Activated CD4-positive, alpha-beta T cell treated with anti-CD3 and anti-CD28 coated beads for 4 hours (primary cell): ENCODE data around the gene SPATS2.
"Not testable (repeated sequence)": the region's sequence is repeated elsewhere in the genome, so short reads cannot be mapped to it uniquely, and the experiment has no call there.

Experiments used
- DNase-seq, 2 donors: peaks; one replicate each; pipeline ENCODE4 v3.0.0-alpha.2; 2020

The SPATS2 gene

DNA sequence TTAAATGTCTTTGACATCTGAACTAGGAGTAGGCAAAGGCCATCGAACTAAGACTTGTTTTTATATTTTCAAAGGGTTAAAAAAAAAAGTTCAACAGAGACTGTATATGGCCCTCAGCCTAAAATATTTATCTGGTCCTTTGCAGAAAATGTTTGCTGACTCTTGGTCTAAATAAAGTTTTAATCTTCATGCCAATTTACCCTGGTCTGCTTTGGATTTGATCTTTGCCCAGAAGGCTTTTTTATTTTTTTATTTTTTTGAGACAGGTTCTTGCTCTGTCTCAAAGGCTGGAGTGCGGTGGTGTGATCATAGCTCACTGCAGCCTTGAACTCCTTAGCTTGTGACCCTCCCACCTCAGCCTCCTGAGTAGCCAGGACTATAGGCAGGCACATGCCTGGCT lies 47.1 kb downstream of the SPATS2 start:
- DNase-seq: no peak

DNA sequence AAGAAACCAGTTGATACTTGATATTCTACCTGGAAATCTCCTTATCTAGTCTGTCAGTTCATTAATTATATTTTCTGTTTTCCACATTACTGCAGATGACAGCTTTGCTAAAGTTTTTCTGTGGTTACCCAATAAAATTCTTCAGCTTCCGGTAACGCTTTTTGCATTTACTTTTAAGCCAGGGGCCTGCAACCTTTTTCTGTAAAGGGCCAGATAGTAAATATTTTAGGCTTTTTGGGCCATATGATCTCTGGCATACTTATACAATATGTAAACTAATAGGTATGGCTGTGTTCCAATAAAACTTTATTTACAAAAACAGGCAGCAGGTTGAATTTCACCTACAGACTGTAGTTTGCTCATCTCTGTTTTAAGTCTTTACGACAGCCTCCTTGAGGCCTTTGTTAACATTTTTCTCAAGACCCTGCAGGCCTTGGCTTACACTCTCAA lies 48.3 kb downstream of the SPATS2 start:
- no peak for DNase-seq

DNA sequence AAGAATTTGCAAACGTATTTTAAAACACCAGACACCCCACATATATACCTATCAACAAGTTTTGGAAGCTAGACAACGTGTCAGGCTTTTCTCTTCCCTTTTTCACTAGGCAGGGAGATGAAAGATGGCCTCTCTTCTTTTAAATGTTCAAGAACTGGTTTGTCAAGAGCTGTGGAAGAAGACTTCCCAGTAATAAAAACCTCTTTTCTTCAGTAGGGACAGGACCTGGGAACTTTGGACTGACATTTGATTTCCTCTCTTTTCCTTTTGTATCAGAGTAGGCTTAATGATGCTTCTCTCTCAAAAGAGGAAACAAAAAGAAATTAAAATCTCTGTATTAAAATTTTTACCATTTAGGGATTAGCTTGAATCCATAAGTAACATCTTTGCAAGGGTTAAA lies 49.6 kb downstream of the SPATS2 start:
- DNase-seq: no peak

DNA sequence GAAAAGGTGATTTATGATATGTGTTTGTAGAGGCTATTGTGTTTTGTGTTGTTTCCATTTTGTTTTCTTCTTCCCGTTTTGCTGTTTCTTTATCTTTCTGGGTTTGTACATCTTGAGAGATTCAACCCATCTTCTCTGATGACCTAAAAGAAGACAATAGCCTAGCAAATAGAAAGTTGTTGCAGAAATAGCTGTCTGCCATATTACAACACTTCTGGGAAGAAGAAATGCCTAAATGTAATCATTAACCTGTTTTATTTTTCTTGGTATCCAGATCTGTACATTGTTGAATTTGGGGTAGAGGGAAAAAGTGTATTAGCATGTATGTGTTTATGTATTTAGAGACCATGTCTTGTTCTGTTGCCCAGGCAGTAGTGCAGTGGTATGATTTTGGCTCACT lies 50.3 kb downstream of the SPATS2 start:
- DNase-seq: no peak

DNA sequence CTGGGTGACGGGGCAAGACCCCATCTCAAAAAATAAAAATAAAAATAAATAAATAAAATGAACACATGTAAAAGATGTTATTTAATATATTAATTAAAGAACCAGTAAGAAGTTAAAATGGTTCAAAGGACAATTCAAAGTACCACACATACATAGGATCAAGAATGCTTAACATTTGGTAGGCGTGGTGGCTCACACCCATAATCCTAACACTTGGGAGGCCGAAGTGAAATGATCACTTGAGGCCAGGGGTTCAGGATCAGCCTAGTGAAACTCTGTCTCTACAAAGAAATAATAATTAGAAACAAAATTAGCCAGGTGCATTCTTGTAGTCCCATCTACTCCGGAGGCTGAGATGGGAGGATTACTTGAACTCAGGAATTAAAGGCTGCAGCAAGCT lies 53.3 kb downstream of the SPATS2 start:
- DNase-seq: no peak

DNA sequence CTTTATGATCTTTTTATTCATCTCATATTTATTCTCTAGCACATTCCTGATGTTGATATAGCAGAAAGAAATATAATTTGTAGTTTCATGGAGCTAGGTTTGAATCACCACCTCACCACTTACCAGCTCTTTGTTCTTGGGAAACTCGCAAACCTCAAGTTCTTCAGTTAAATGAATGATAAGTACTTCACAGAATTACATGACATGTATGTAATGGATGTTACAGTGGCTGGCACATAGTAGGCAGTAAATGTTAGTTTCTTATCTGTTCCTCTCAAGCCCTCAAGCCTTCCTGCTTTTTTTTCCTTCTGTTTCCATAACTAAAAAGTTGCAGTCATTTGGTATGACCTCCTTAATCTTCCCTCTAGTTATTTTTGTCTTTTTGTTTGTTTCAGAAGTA lies 54.9 kb downstream of the SPATS2 start:
- no peak for DNase-seq

DNA sequence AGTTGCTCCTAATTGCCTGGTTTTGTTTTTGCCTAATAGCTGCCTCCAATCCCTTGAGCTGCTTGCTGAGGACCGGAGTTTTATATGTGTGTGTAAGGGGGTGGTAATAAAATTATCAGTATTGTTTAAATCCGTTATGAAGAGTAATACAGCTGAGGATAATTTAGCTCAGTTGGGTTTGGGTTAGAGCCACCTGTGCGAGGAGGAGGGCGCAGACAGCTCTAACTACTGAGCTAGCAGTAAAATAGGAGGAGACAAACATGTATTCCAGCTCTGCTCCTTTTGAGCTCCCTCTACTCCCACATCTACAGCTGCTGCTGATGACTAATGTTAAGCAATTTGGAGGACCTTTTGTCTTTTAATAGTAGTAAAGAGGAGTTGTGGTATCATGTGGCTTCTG lies 61.5 kb downstream of the SPATS2 start:
- DNase-seq: no peak

DNA sequence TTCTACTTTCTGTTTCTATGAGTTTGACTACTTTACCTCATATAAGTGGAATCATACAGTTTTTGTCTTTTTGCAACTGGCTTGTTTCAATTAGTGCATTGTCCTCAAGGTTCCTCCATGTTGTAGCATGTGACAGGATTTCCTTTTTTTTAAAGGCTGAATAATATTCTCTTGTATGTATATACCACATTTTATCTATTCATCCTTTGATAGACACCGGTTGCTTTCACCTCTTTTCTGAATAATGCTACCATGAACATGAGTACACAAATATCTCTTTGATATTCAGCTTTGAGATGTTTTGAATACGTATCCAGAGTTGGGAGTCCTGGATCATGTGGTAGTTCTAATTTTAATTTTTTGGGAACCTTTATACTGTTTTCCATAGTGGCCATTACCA lies 65.4 kb downstream of the SPATS2 start:
- no peak for DNase-seq

DNA sequence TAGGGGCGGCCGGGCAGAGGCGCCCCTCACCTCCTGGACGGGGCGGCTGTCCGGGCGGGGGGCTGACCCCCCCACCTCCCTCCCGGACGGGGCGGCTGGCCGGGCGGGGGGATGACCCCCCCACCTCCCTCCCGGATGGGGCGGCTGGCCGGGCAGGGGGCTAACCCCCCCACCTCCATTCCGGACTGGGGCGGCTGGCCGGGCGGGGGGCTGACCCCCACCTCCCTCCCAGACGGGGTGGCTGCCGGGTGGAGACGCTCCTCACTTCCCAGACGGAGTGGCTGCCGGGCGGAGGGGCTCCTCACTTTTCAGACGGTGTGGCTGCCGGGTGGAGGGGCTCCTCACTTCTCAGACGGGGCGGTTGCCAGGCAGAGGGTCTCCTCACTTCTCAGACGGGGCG lies 69.5 kb downstream of the SPATS2 start:
- DNase-seq: not testable (repeated sequence)

DNA sequence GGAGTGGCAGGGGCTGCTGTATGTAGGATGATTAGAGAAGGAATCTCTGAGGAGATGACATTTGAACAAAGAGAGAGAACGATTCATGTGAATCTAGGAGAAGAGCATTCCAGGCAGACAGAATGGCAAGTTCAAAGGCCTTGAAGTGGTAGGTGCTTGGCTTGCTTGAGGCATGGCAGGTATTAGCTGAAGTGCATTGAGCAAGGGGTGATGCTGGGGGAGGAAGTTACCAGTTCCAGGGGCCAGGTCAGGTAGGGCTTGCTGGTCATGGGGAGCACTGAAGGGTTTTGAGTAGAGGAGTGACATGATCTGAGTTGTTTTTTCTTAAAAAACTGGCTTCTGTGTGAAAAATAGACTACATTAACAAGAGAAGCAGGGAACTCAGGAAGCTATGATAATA lies 71.8 kb downstream of the SPATS2 start:
- DNase-seq: no peak

DNA sequence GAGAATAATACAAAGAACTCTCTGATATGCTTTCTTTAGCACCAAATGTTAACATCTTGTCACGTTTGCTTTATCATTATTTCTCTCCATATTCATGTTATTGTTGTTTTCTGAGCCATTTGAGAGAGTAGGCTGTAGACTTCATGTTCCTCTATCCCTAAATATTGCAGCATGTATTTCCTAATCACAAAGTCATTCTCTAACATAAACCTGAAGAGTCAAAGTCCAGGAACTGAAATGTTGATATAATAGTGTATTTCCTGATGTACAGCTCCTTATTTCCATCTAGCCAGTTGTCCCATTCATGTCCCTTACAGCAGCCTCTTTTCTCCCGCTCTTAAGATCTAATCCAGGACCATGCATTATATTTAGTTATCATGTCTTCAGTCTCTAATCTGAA lies 72.8 kb downstream of the SPATS2 start:
- DNase-seq: no peak

DNA sequence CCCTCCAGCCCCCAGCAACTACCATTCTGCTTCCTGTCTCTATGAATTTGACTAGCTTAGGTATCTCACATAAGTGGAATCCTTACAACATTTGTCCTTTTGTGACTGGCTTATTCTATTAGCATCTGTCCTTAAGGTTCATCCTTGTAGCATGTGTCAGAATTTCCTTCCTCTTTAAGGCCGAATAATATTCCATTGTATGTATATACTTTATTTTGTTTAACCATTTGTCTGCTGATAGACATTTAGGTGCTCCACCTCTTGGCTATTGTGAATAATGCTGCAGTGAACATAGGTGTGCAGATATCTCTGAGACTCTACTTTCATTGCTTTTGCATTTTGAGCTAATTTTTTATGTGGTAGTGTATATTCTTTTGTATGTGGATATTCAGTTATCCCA lies 75.7 kb downstream of the SPATS2 start:
- DNase-seq: no peak

DNA sequence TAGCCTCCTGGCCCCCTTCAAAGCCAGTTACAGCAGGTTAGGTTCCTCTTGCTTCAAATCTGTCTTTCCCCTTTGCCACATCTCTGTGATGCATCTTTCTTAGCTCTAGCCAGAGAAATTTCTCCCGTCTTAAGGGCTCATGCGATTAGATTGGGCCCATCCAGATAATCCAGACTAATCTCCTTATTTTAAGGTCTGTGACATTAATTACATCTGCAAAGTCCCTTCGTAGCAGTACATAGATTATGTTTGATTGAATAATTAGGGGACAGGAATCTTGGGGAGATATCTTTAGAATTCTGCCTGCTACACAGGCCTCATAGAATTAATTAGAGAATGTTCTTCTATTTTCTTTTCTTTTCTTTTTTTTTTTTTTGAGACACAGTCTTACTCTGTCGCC lies 79.3 kb downstream of the SPATS2 start:
- no peak for DNase-seq

DNA sequence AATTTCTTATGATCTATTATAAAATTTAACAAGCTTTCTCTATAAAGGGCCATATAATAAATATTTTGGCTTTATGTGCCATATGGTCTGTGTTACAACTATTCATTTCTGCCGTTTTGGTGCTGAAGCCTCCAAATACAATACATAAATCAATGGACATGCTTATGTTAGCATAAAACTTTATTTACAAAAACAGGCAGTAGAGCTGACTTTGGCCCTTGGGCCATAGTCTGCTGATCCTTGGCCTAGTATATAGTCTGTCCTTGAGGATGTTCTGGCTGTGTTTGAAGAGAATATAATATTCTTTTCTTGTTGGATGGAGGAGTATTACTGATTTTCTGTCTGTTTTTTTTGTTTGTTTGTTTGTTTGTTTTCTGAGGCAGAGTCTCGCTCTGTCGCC lies 81.6 kb downstream of the SPATS2 start:
- no peak for DNase-seq

DNA sequence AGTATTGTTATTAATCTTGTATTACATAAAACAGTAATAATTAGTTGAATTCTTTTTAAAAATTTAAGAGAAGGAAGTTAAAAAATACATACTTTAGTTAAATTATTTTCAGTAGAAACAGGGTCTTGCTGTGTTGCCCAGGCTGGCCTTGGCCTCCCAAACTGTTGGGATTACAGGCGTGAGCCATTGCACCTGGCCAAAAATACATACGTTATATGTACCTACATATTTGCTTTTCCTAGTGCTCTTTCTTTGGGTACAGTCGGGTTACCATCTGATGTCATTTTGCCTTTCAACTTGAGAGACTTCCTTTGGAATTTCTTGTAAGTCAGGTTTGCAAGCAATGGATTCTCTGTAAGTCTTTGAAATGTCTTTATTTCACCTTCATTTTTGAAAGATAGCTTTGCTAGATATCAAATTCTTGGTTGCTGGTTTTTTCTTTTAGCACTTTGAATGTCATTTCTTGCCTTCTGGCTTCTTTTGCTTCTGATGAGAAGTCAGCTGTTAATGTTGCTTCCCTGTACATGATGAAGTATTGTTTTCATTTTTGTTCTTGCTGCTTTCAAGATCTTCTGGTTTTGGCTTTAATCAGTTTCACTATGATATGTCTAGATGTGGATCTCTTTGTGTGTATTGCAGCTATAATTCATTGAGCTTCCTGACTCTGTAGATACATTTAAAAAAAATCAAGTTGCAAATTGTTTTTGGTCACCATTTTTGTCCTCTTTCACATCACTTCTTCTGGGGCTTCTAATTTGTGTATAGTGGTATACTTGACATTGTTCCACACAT lies 84.4 kb downstream of the SPATS2 start:
- DNase-seq: no peak

DNA sequence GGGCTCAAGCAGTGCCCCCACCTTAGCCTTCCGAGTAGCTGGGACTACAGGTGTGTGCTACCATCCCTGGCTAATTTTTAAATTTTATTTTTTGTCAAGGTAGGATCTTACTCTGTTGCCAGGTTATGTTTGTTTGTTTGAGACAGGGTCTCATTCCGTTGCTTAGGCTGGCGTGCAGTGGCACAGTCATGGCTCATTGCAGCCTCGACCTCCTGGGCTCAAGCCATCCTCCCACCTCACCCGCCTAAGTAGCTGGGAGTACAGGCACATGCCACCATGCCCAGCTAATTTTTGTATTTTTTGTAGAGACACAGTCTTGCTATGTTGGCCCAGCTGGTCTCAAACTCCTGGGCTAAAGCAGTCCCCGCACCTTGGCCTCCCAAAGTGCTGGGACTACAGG lies 88.2 kb downstream of the SPATS2 start:
- no peak for DNase-seq

DNA sequence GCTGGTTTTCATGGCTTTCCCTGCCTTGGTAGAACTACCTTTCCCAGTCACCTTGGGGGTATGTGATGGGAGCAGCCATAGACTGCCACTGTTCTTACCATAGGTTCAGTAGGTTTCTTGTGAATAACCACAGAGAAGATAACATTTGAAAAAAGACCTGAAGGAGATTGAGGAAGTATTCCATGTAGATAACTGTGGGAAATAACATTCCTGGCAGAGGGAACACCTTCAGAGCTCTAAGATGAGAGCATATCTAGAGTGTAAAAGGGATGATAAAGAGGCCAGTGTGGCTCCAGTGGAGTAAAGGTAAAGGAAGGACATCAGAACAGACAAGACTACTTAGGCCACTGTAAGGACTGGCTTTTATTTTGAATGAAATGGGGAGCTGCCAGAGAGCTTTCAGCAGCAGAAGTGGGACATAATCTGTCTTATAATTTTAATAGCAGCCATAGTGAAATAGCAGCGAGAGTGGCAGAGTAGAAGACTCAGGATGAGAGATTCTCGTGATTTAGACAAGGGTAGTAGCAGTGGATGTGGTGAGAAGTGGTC lies 88.9 kb downstream of the SPATS2 start:
- no peak for DNase-seq

DNA sequence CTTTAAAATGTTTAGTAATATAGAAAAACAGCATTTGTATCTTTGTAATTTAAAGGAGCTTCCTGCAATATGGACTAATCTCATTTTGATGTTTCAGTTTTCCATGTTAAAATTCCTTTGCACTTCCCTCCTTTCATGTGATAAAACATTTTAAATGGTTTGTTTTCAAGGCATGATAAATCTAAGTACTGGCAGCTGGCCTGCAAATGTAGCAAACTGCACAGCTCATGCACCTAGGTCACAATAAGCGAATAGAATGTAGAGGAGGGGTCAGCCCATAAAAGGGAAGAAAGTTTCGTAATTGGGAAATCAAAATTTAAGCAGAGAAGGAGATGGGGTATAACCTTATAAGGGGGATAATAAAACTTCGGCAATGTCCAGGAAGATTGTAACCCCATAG lies 91.6 kb downstream of the SPATS2 start:
- DNase-seq: no peak

DNA sequence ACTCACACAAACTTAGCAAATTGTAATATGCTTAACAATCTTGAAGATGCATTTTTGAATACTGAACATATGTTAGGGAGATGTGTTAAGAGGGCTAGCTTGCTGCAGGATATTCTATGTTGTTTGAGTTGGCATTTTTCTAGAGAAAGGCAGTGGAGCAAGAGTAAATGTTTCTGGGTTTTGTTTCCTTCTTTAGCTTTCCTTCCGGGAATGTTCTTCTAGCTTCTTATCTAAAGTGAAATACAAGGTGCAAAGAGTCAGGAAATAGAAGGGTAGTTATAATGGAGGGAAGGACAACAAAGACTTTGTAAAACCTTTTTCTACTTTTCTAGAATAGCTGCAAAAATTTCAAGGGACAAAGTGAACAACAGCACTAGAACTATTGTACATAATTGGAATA lies 94.0 kb downstream of the SPATS2 start:
- DNase-seq: no peak

DNA sequence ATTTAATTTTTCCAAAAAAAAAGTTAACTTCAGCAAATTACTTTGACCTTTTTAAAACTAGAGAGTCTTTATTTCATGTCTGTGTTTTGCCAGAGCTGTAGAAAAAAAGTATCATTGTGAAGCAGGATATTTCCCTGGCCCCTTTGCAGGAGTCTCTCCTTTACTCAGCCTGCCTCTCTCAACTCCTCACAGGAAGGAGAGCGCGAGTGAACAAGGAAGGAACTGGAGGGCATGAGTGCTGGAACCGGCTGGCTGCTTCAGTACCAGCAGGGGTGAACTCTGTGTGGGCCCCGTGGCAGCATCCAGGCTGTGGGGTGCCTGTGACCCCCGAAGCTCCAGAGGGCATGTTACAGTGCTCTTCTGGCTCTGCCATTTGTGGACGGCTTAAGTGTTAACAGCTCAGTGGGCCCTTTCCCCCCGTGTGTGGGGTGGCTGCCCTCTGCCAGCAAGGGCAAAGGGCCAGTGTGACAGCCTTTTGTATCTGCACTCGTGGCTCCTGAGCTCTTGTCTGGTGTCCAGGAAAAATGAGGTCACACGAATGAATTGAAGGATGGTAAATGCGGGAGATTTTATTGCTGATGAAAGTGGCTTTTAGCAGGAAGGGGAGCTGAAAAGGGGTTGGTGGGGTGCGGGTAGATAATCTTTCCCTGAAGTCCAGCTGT lies 95.0 kb downstream of the SPATS2 start:
- no peak for DNase-seq

DNA sequence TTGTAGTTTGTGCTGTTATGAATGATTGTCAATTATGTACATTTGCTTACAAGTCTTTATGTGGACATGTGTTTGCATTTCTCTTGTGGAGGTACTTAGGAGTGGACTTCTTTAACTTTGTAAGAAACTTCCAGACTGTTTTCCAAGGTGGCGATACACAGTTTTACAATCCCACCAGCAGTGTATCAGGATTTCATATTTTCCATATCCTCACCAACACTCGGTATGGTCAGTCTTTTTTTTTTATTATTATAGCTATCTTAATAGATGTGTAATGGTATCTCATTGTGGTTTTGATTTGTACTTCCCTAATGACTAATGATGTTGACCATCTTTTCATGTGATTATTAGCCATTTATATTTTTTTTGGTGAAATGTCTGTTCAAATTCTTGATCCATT lies 97.9 kb downstream of the SPATS2 start:
- no peak for DNase-seq

DNA sequence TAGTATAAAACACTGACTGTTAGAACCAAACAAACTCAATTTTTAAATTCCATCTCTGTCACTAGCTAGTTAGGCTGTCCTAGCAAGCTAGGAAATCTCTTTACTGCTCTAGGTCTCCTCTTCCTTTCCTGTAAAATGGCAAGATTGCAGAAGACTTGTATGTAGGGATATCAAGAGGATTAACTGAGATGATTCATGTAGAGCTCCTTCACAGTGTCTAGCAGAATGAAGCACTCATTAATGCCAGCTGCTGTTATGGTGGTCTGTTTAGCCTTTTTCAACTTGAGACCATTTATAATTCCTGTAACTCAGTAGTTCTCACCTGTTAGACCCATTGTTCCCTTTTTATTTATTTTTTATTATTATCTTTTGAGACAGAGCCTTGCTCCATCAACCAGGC lies 103.7 kb downstream of the SPATS2 start:
- DNase-seq: no peak

DNA sequence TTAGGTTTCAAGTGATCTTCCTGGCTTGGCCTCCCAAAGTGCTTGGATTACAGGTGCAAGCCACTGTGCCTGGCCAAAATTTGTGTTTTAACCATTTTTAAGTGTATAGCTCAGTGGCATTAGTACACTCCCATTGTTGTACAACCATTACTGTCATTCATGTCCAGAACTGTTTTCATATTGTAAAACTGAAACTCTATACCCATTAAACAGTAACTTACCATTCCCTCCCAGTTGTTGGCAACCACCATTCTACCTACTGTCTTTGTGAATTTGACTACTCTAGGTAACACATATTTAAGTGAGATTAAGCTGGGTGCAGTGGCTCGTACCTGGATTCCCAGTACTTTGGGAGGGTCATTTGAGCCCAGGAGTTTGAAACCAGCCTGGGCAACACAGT lies 104.3 kb downstream of the SPATS2 start:
- DNase-seq: no peak

DNA sequence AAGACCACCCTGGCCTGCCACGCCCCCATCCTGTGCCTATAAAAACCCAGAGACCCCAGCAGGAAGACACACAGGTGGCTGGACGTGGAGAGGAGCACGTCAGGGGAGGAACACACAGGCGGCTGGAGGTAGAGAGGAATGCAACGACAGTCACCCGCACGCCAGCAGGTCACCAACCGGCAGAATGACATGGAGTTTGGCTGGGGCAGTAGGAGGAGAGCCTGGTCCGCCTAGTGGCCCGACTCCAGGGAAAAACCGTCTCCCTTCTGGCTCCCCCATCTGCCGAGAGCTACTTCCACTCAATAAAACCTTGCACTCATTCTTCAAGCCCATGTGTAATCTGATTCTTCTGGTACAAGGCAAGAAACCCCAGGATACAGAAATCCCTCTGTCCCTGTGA lies 108.8 kb downstream of the SPATS2 start:
- no peak for DNase-seq
